K562 (cell line): ENCODE data around the gene GMNN. TPM values are rescaled to one million over a fixed set of nuclear protein-coding genes. Genes with fewer than 3 reads are reported as not detected.

Source experiments
- CTCF ChIP-seq, 3 experiments: IDR thresholded peaks in 2 of 3; conservative IDR thresholded peaks in 1 of 3; 2 replicates each; pipeline ENCODE4 v1.5.1; 2011 to 2012; ENCODE audit warnings: low read length in 3 of 3, mild to moderate bottlenecking in 3 of 3, control low read depth in 2 of 3, improper control_type of control experiment in 1 of 3, inconsistent platforms in 1 of 3, low read depth in 1 of 3, mixed read lengths in 1 of 3, moderate library complexity in 1 of 3; ENCODE audit not compliant: insufficient read depth in 2 of 3
- DEAF1 ChIP-seq: fragments of 450-650 bp; formaldehyde crosslinking; IDR thresholded peaks from 2 replicates; pipeline ENCODE4 v1.4.0; 2020; ENCODE audit warnings: mild to moderate bottlenecking, moderate library complexity
- FOXO4 ChIP-seq: fragments of 450-650 bp; formaldehyde crosslinking; IDR thresholded peaks from 2 replicates; pipeline ENCODE4 v1.4.0; 2020; ENCODE audit warnings: mild to moderate bottlenecking, moderate library complexity
- IFI16 ChIP-seq: fragments of 250-450 bp; sonication (Bioruptor Pico); IDR thresholded peaks from 2 replicates; pipeline ENCODE4 v2.1.2; 2022; ENCODE audit warnings: mild to moderate bottlenecking, inconsistent platforms
- KLF16 ChIP-seq: IDR thresholded peaks from 2 replicates; pipeline ENCODE4 v1.6.1; 2016; ENCODE audit warnings: antibody characterized with exemption
- PBX2 ChIP-seq, 2 experiments: IDR thresholded peaks in 1 of 2; conservative IDR thresholded peaks in 1 of 2; 2 replicates each; pipeline ENCODE4 v1.6.1; 2016; ENCODE audit warnings: low read depth in 2 of 2, mild to moderate bottlenecking in 1 of 2, missing compliant biosample characterization in 1 of 2, missing genetic modification characterization in 1 of 2, moderate library complexity in 1 of 2
- PCBP2 ChIP-seq: fragments of 200-400 bp; formaldehyde crosslinking; IDR thresholded peaks from 2 replicates; pipeline ENCODE4 v1.6.1; 2018; ENCODE audit warnings: low read length, low read depth, mild to moderate bottlenecking, moderate library complexity; ENCODE audit not compliant: poor library complexity, severe bottlenecking
- PTTG1 ChIP-seq: fragments of 450-650 bp; IDR thresholded peaks from 2 replicates; pipeline ENCODE4 v1.6.1; 2016; ENCODE audit warnings: low read depth, mild to moderate bottlenecking, missing genetic modification characterization, missing compliant biosample characterization
- polyA plus RNA-seq, 8 experiments: library from polyadenylated mRNA; depleted of rRNA in 4 of 8; stranded (reverse) in 5 of 8; unstranded in 3 of 8; fragments of >200 nt; fragmentation: Nextera tagmentation in 2 of 8; fragmentation: Illumina TruSeq in 1 of 8; extraction: Ambion mirVana in 2 of 8; extraction: Trizol in 1 of 8; gene quantifications; 2 replicates each; pipeline versions ENCODE4 v1.2.1 to v1.2.3, GENCODE V29; 2011 to 2014; ENCODE audit warnings: inconsistent platforms in 1 of 8, missing spikeins in 1 of 8
- total RNA-seq, 7 experiments: library from RNA; depleted of rRNA in 6 of 7; stranded (reverse); fragments of >200 nt in 6 of 7; fragmentation: Illumina TruSeq in 2 of 7; extraction: Trizol in 2 of 7; gene quantifications; 2 replicates each; pipeline versions ENCODE4 v1.2.1 to v1.2.3, GENCODE V29; 2011 to 2021; ENCODE audit warnings: low replicate concordance in 1 of 7
- TF ChIP-seq, protein P1 (sequence below): fragments of 250-450 bp; sonication (Bioruptor Pico); IDR thresholded peaks from 2 replicates; pipeline ENCODE4 v1.8.0; 2021; ENCODE audit warnings: borderline replicate concordance, mild to moderate bottlenecking, moderate library complexity; ENCODE audit not compliant: poor library complexity, severe bottlenecking

The GMNN gene
- total and polyA plus RNA-seq, 9 of the 15 experiments (the other 6 are each of a cell fraction or from before 2014, with no cell fraction given), result 144 to 370 (median 210) TPM

- TF ChIP-seq FOXO4 (CRISPR knock-in tag) (no peak), PCBP2 (no peak), IFI16 (CRISPR knock-in tag) (no peak), PTTG1 (no peak), CTCF (IDR thresholded peaks at IDR 0.05 in 2 of 3, conservative IDR thresholded peaks at IDR 0.05 in 1 of 3; ENCODE audit: insufficient read depth in 2 of 3, low read depth in 1 of 3, low read length in 3 of 3) (peak in 2 of 3 experiments; percentile 11 to 76; a peak in 2 of 6 replicates), KLF16 (no peak), DEAF1 (peak; percentile 74), PBX2 (CRISPR knock-in tag; IDR thresholded peaks at IDR 0.05; ENCODE audit: low read depth) (no peak), PBX2 (tag; conservative IDR thresholded peaks at IDR 0.05; ENCODE audit: low read depth) (no peak)
- TF ChIP-seq, protein P1, sequence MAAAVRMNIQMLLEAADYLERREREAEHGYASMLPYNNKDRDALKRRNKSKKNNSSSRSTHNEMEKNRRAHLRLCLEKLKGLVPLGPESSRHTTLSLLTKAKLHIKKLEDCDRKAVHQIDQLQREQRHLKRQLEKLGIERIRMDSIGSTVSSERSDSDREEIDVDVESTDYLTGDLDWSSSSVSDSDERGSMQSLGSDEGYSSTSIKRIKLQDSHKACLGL (CRISPR knock-in tag), result no peak
Observed at GRCh38 chr6:24766680-24767462, 7.9 kb upstream of the GMNN start (continued).
